K562 (cell line): ENCODE results near the gene ST6GALNAC1. TPM values are rescaled to one million over a fixed set of nuclear protein-coding genes. Genes with fewer than 3 reads are reported as not detected.

Experiments used
- ATAC-seq: fragments of 200-7000 bp; cut with Tn5 transposase; 3 replicates; pipeline ENCODE4 v1.9.1; 2020; ENCODE audit warnings: moderate library complexity
- BruUV-seq: library from RNA; stranded (reverse); fragments of 400-500 nt; replicated peaks from 2 replicates; lab custom pipeline; 2021; lab: Mats Ljungman, UMichigan
- CTCF ChIA-PET: fragments of 300-600 bp; formaldehyde crosslinking; extraction: SDS; loops from one replicate; lab custom pipeline; 2021; ENCODE audit warnings: low intra/inter-chr PET ratio; lab: Yijun Ruan, JAX
- POLR2A ChIA-PET: fragments of 300-600, 350-650 bp; sonication (Branson Sonifier 250); formaldehyde crosslinking; extraction: SDS; loops from one replicate; lab custom pipeline; 2021; ENCODE audit warnings: antibody characterized with exemption, inconsistent platforms; lab: Yijun Ruan, JAX
- DNase-seq, 4 experiments: peaks; one replicate each; pipeline versions ENCODE4 v3.0.0 to v3.0.0-alpha.2; 2011 to 2018; ENCODE audit warnings: low spot score in 3 of 4, mixed read lengths in 3 of 4; ENCODE audit errors: extremely low read depth in 1 of 4
- FAIRE-seq: peaks from 2 replicates; lab custom pipeline; 2011; peaks lifted over from hg19 to GRCh38; lab: Jason Lieb, UNC
- H2AFZ ChIP-seq: 2 replicates; pipeline ENCODE4 v1.6.0; 2011; ENCODE audit warnings: low read depth, low read length, control low read depth, inconsistent platforms
- H3K27ac ChIP-seq: fragments of 200-600 bp; 3 replicates; pipeline ENCODE4 v1.8.0; 2011; ENCODE audit warnings: low read depth, mild to moderate bottlenecking, control low read depth, inconsistent platforms, low read length, moderate library complexity, mixed read lengths; ENCODE audit errors: extremely low read depth
- H3K27me3 ChIP-seq, 2 experiments: fragments of 300-600 bp in 1 of 2; 2 replicates in 1 of 2; 3 replicates in 1 of 2; pipeline versions ENCODE4 v1.6.0 to v1.8.0; 2011; ENCODE audit warnings: inconsistent platforms in 2 of 2, low read length in 2 of 2, mild to moderate bottlenecking in 1 of 2, mixed read lengths in 1 of 2, moderate library complexity in 1 of 2; ENCODE audit not compliant: control insufficient read depth in 2 of 2, insufficient read depth in 2 of 2
- H3K36me3 ChIP-seq: fragments of 300-600 bp; 3 replicates; pipeline ENCODE4 v1.8.0; 2011; ENCODE audit warnings: mild to moderate bottlenecking, low read length, inconsistent platforms; ENCODE audit not compliant: control insufficient read depth, insufficient read depth
- H3K4me1 ChIP-seq, 2 experiments: fragments of 200-600 bp in 1 of 2; replicated peaks in 1 of 2; 2 replicates in 1 of 2; 3 replicates in 1 of 2; pipeline versions ENCODE4 v1.5.1 to v1.8.0; 2011; ENCODE audit warnings: inconsistent platforms in 2 of 2, low read length in 2 of 2, mild to moderate bottlenecking in 1 of 2, mixed read lengths in 1 of 2, moderate library complexity in 1 of 2; ENCODE audit not compliant: control insufficient read depth in 2 of 2, insufficient read depth in 2 of 2
- H3K4me2 ChIP-seq: 2 replicates; pipeline ENCODE4 v1.6.1; 2011; ENCODE audit warnings: low read length, control low read depth, inconsistent platforms, mixed read lengths; ENCODE audit not compliant: insufficient read depth
- H3K4me3 ChIP-seq: fragments of 200-600 bp; sonication (generic), shearing (Covaris generic); 2 replicates; pipeline ENCODE4 v1.5.1; 2016; ENCODE audit warnings: control low read depth, inconsistent platforms
- H3K79me2 ChIP-seq: fragments of 200-600 bp; 3 replicates; pipeline ENCODE4 v1.8.0; 2011; ENCODE audit warnings: low read length, inconsistent platforms; ENCODE audit not compliant: control insufficient read depth, insufficient read depth
- H3K9ac ChIP-seq, 2 experiments: 2 replicates each; pipeline versions ENCODE4 v1.6.0 to v1.6.1; 2011; ENCODE audit warnings: low read depth in 2 of 2, low read length in 2 of 2, control low read depth in 1 of 2, inconsistent platforms in 1 of 2, mild to moderate bottlenecking in 1 of 2, mixed read lengths in 1 of 2; ENCODE audit not compliant: insufficient read depth in 1 of 2
- H3K9me1 ChIP-seq: one replicate; pipeline ENCODE4 v1.6.0; 2011; ENCODE audit warnings: inconsistent platforms, mild to moderate bottlenecking, low read length, moderate library complexity; ENCODE audit not compliant: control insufficient read depth, insufficient read depth
- H3K9me3 ChIP-seq: replicated peaks from 2 replicates; pipeline ENCODE4 v1.5.1; 2011; ENCODE audit warnings: low read depth, low read length, inconsistent platforms; ENCODE audit not compliant: control insufficient read depth, insufficient read depth
- H4K20me1 ChIP-seq: replicated peaks from 2 replicates; pipeline ENCODE4 v1.6.1; 2011; ENCODE audit warnings: low read length, inconsistent platforms, mixed read lengths; ENCODE audit not compliant: control insufficient read depth, insufficient read depth
- TAF9B ChIP-seq: fragments of 450-650 bp; IDR thresholded peaks from 2 replicates; pipeline ENCODE4 v1.6.1; 2018; ENCODE audit warnings: mild to moderate bottlenecking; ENCODE audit not compliant: partially characterized antibody
- ZNF589 ChIP-seq: fragments of 200-800 bp; sonication (Bioruptor generic); IDR thresholded peaks from 2 replicates; pipeline ENCODE4 v1.6.1; 2016; ENCODE audit warnings: low read depth, missing genetic modification characterization, missing compliant biosample characterization
- WGBS: fragments of 100-300 bp; shearing (Covaris generic); methylation state at CpG from one replicate; pipeline ENCODE4 v1.1.6; 2016; ENCODE audit warnings: low coverage, mixed read lengths; ENCODE audit not compliant: insufficient coverage; ENCODE audit errors: missing lambda C conversion rate; 5-methylcytosine and 5-hydroxymethylcytosine counted together
- in situ Hi-C: fragments of 300-500 bp; cut with MboI; formaldehyde crosslinking; loops from 4 replicates; pipeline ENCODE4 v1.15.0; 2018; ENCODE audit warnings: inconsistent platforms, mixed read lengths
- intact Hi-C: fragments of 100-400 bp; cut with micrococcal nuclease; formaldehyde crosslinking; loops from 2 replicates; pipeline ENCODE4 v1.14.2; 2022
- polyA plus RNA-seq, 8 experiments: library from polyadenylated mRNA; depleted of rRNA in 4 of 8; stranded (reverse) in 5 of 8; unstranded in 3 of 8; fragments of >200 nt; fragmentation: Nextera tagmentation in 2 of 8; fragmentation: Illumina TruSeq in 1 of 8; extraction: Ambion mirVana in 2 of 8; extraction: Trizol in 1 of 8; gene quantifications; 2 replicates each; pipeline versions ENCODE4 v1.2.1 to v1.2.3, GENCODE V29; 2011 to 2014; ENCODE audit warnings: inconsistent platforms in 1 of 8, missing spikeins in 1 of 8
- total RNA-seq, 7 experiments: library from RNA; depleted of rRNA in 6 of 7; stranded (reverse); fragments of >200 nt in 6 of 7; fragmentation: Illumina TruSeq in 2 of 7; extraction: Trizol in 2 of 7; gene quantifications; 2 replicates each; pipeline versions ENCODE4 v1.2.1 to v1.2.3, GENCODE V29; 2011 to 2021; ENCODE audit warnings: low replicate concordance in 1 of 7

ST6GALNAC1 gene
- total and polyA plus RNA-seq, 9 of the 15 experiments (the other 6 are each of a cell fraction or from before 2014, with no cell fraction given), result 20.6 to 68.4 (median 50.5) TPM

DNA sequence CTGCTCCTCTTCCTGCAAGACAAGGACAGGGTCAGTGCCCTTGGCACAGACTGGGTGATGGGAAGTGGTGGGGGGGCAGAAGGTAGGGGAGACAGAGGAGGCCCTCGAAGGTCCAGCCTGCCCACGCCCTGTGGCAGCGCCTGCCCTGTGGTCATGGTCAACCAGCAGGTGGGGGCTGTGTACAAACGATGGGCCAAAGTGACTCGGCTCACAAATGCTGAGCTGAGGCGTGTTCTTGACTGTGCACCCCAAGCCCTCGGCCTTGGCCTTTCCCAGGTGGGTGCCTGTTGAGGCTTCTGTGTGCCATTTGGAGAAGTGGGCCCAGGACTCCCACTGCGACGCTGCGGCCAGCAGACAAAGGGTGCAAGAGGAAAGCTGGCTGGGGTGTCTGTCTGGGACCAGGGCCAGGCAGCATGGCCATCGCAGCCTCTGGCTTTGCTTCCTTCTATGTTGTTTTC, 44.6 kb upstream of the ST6GALNAC1 start:
- Histone ChIP-seq H3K27me3 (no peaks in the 10 kb centered on the region), H3K9me3 (no peaks in the 10 kb centered on the region), H3K4me2 (no peak overlapping the region), H3K9ac (peak overlapping the region in 1 of 2 experiments; percentile 36; a peak in 1 of 4 replicates), H3K9me1 (no peaks in the 10 kb centered on the region), H3K36me3 (no peaks in the 10 kb centered on the region), H3K4me1 (peaks cover 8 to 45% of the 10 kb centered on the region in 2 experiments; a peak in 3 of 5 replicates), H3K79me2 (no peaks in the 10 kb centered on the region), H3K4me3 (no peak overlapping the region), H3K27ac (no peak overlapping the region), H4K20me1 (no peaks in the 10 kb centered on the region; the same call in 1 of the 2 replicates), H2AFZ (no peak overlapping the region)
- ATAC-seq (0 out of 3 replicates have a peak, but pooled peaks have one; percentile 12), FAIRE-seq (no peak), DNase-seq (no peak)
- BruUV-seq, result no TSS peak
- ChIA-PET CTCF (interaction anchor here (0.6 kb wide), 1 partner anchor 38 kb away, joined by 3 read pairs; the partner anchor contains the start of gene JMJD6), POLR2A (no interaction called here)
- intact Hi-C loops, result no loop called here
- WGBS, result 75% methylated on average over 5 of the region's 11 CpGs
- in situ Hi-C loops, result no loop called here
- TF ChIP-seq ZNF589, result no peak

DNA sequence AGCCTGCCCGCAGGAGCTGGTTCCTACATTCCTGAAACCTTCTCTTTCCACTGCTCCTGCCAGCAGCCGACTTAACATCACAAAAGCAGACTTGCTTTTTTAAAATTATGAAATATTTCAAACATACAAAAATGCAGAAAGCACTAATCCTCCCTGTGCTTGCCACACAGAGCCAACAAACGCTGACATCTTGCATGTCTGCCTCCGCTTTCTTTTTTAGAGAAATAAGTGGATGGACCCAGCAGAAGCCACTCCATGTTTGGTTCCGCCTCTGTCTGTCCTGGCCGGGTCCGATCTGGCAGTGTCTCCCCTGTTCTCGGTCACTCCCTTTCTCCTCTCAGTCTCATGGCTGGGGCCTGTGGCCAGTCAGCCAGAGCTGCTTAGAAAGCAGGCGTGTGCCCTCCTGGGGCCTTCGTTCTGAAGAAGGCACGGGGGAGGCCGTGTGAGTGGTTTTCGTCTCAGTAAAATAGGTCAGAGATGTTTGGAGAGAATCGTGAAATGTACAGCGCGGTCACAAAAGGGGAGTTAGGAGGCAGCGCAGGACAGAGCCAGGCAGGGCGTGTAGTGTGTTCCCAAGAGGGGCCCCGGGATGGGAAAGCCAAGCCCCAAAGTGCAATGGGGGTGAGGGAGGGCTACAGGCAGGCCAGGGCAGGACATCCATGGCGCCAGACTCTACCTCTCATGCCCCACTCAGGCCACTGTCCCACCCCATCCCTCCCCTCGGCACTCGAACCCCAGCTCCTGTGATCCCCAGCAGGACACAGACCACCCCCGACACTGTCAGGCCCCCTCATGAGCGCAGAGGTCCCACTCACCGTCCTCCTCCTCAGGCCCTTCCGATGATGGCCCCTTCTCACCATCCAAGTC, 44.0 kb upstream of the ST6GALNAC1 start:
- POLR2A ChIA-PET, result interaction anchor here (1.3 kb wide), 1 partner anchor 14 kb away, joined by 3 read pairs; no protein-coding TSS in a partner anchor
- Histone ChIP-seq H3K36me3 (no peaks in the 10 kb centered on the region), H3K9ac (no peak overlapping the region), H3K4me1 (peaks cover 11 to 51% of the 10 kb centered on the region in 2 experiments), H3K27me3 (no peaks in the 10 kb centered on the region), H3K4me2 (no peak overlapping the region), H2AFZ (no peak overlapping the region), H3K9me1 (no peaks in the 10 kb centered on the region), H3K9me3 (no peaks in the 10 kb centered on the region), H3K27ac (no peak overlapping the region), H4K20me1 (no peaks in the 10 kb centered on the region; the same call in none of the 2 replicates), H3K79me2 (no peaks in the 10 kb centered on the region), H3K4me3 (no peak overlapping the region)
- no TSS peak for BruUV-seq
- no peak for FAIRE-seq
- peak in 1 of 4 experiments; percentile 6 for DNase-seq
- intact Hi-C loops, result no loop called here
- TF ChIP-seq TAF9B, result no peak
- CTCF ChIA-PET, result interaction anchor here (0.6 kb wide), 1 partner anchor 39 kb away, joined by 3 read pairs; the partner anchor contains the start of gene JMJD6
- in situ Hi-C loops, result no loop called here
- no peak for ATAC-seq
- 71% methylated on average over 23 of the region's 26 CpGs for WGBS
